Activated gamma-delta T cell (primary cell): ENCODE data around the gene ACTR8.
"Not testable (repeated sequence)": the region's sequence is repeated elsewhere in the genome, so short reads cannot be mapped to it uniquely, and the experiment has no call there.

Experiments used
- DNase-seq: peaks from one replicate; lab custom pipeline; 2025; lab: John Stamatoyannopoulos, UW
- total RNA-seq, 2 donors: gene quantifications; one replicate each; lab custom pipeline; 2026; lab: John Stamatoyannopoulos, UW

The ACTR8 gene, protein sequence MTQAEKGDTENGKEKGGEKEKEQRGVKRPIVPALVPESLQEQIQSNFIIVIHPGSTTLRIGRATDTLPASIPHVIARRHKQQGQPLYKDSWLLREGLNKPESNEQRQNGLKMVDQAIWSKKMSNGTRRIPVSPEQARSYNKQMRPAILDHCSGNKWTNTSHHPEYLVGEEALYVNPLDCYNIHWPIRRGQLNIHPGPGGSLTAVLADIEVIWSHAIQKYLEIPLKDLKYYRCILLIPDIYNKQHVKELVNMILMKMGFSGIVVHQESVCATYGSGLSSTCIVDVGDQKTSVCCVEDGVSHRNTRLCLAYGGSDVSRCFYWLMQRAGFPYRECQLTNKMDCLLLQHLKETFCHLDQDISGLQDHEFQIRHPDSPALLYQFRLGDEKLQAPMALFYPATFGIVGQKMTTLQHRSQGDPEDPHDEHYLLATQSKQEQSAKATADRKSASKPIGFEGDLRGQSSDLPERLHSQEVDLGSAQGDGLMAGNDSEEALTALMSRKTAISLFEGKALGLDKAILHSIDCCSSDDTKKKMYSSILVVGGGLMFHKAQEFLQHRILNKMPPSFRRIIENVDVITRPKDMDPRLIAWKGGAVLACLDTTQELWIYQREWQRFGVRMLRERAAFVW
- 62.2 to 68.1 reads per million in 2 donors for total RNA-seq

DNA sequence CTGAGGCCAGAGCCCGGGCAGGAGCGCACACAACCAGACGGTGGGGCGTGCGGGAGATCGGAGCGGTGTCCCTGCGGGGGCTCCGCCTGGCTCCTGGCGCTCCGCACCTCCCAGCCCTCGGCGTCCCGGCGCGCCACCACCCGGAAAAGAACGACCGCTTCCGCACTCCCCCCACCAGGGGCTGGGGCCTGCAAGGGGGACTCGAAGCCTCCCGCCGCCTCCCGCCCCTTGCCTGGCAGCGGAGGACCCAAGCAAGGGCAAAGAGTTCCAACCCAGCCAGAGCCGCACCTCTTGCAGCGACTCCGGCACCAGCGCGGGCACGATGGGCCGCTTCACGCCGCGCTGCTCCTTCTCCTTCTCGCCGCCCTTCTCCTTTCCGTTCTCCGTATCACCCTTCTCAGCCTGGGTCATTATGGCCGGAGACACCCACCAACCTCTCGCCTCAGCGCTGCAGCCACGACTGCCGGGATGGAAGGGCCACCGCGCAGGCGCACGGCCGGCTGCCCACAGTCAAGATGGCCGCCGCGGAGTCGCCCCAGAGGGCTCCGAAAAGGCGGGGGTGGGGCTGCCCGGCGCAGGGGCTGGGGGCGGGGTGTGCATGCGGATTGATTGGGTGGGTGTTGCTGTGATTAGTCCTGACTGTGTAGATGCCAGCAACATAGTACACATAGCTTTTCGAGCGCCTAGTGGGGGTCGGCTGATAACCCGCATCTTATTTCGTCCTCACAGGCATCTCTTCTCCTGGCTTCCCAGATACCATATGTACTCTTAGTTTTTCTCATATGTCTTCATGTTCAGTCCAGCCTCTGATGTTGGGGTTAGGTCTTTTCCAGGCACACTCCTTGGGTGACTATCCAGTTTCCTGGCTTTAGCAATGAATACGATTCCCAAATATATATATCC is at the start of gene ACTR8:
Gene ACTR8 (minus strand): TSS at position 462 of the 903 bp plus-strand sequence. CDS start 51 bp downstream, at position 411.
- DNase-seq: peak; percentile 79

DNA sequence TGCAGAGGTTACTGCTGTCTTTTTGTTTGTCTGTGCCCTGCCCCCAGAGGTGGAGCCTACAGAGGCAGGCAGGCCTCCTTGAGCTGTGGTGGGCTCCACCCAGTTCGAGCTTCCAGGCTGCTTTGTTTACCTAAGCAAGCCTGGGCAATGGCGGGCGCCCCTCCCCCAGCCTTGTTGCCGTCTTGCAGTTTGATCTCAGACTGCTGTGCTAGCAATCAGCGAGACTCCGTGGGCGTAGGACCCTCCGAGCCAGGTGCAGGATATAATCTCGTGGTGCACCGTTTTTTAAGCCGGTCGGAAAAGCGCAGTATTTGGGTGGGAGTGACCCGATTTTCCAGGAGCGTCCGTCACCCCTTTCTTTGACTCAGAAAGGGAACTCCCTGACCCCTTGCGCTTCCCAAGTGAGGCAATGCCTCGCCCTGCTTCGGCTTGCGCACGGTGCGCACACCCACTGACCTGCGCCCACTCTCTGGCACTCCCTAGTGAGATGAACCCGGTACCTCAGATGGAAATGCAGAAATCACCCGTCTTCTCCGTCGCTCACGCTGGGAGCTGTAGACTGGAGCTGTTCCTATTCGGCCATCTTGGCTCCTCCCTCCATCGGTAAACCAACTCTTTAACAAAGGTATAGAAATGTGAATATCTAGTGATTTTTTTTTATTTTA is 45.4 kb upstream of the ACTR8 start:
- DNase-seq: not testable (repeated sequence)

DNA sequence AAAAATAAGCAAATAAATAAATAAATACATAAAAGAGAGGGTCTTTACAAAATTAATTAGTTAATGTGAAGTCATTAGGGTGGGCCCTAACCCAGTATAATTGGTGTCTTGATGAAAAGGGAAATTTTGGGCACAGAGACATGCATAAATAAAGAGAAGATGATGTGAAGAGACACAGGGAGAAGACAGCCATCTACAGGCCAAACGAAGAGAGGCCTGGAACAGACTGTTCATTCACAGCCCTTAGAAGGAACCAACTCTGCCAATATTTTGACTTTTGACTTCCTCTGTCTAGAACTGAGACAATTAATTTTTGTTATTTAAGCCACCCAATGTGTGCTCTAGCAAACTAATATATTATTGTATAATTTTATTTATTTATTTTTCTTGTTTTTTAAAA is 39.3 kb upstream of the ACTR8 start:
- DNase-seq: no peak

DNA sequence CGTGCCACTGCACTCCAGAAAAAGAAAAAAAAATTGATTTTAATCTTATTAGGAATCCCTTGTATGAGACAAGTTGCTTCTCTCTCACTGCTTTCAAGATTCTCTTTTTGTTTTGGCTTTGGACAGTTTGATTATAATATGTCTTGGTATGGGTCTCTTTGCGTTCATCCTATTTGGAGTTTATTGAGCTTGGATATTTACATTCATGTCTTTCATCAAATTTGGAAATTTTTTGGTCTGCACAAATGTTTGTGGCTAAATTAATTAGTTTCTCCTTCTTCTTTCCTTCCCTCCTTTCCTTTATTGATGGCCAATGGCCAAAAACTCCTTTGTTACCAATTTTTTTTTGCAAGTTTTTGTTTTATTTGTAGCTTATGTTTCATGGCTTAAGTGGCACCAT is 37.8 kb upstream of the ACTR8 start:
- no peak for DNase-seq

DNA sequence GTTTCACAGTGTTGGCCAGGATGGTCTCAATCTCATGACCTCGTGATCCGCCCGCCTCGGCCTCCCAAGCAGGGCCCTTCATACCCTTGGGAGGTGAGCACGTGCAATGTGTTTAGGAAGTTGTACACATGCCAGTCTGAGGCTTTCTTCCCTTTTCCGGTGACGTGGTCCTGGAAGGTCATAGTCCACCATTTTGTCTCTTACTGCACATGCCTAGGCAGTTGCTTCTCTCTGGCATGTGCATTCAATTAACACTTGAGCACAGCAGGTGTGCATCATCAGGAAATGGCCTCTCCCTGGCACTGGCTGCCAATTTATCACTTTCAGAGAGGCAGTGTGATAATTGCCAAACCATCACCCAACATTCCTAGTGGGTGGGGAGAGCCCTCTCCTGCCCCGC is 31.4 kb upstream of the ACTR8 start:
- no peak for DNase-seq

DNA sequence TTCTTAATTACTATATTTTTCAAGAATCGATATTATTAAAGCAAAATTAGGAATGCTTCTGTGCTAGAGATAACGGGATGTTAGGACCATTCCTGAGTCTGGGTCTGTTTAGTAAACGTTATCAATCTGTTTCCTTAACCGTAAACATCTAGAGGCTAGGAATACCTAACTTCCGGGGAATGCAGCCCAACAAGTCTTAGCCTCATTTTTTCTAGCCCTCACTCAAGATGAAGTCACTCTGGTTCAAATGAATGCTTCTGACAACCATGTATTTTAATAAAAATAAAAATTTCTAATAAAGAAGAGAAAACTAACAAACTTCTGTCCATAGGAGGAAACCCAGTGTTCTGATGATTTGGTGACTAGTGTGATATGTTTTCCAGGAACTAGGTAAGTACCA is 20.8 kb upstream of the ACTR8 start:
- no peak for DNase-seq

DNA sequence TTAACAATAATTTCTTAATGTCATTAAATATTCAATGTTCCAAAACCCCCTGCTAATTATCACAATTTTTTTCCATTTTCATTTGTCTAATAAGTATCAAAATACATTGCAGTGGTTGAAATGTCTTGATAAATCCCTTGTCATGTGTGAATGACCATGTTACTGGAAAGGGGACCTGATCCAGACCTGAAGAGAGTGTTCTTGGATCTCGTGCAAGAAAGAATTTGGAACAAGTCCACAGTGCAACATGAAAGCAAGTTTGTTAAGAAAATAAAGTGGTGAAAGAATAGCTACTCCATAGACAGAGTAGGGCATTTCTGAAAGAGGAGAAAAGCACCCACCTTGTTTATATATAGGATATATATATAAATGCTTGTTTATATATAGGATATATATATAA is 20.1 kb upstream of the ACTR8 start:
- no peak for DNase-seq

DNA sequence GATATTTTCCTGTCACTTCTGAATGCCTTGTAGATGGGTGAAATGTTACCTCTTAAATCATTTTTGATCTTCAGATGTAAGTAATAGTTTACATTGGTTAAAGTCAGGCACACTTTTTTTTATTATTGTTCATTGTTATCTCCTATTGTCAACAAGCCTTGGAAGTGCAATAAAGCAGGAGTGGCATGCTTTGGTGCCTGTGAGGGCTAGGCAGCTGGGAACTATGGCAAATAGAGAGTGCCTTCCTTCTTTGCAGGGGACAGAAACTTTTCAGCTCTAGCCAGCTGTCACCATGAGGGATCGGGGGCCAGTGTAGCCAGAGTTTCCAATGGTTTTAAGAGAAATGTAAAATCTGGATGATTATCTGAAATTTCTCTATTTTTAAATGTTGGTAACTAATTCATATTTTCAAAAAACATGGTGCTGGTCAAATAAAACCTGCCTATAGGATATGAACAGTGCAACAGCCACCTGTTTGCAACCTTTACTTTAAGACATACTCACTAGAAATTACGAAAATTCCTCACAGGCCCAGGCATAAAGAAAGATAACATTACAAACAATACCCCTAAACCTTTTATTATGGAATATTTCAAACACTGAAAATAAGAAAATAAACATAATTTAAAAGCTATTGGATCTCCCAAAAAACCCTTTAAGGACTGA is 18.8 kb upstream of the ACTR8 start:
- DNase-seq: no peak

DNA sequence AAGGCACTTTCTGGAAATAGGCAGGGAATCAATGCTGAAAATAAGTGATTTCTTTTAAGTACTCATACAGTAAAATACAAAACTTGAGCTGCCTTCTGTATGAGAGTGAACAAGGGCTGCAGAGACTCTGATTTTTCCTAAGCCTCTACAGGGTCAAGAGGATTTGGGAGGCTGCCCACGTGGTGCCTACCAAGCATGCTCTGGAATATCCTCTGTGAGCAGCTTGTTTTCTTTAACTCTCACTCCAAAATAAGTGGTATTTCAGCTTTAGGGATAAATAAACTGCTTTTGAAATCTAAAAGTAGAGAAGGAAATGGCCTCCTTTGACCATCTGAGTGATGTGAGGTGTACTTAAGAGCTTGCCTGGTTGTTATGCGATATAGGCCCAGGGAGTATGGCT is 17.8 kb upstream of the ACTR8 start:
- DNase-seq: no peak

DNA sequence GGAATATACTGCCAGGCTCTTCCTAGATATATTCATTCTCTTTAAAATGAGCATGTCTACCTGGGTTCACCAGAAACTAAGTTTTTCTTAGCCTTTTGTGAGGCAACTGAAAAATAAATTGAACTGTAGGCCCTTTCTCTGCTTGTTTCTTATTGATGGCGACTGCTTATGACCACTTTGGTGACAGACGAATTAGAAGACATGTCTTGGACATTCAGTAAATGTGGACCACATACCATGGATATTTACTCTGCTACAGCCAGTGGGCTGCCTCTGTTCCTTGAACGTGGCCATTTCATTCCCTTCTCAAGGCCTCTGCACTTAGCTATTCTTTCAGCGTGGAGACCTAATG is 10.3 kb upstream of the ACTR8 start:
- DNase-seq: no peak

DNA sequence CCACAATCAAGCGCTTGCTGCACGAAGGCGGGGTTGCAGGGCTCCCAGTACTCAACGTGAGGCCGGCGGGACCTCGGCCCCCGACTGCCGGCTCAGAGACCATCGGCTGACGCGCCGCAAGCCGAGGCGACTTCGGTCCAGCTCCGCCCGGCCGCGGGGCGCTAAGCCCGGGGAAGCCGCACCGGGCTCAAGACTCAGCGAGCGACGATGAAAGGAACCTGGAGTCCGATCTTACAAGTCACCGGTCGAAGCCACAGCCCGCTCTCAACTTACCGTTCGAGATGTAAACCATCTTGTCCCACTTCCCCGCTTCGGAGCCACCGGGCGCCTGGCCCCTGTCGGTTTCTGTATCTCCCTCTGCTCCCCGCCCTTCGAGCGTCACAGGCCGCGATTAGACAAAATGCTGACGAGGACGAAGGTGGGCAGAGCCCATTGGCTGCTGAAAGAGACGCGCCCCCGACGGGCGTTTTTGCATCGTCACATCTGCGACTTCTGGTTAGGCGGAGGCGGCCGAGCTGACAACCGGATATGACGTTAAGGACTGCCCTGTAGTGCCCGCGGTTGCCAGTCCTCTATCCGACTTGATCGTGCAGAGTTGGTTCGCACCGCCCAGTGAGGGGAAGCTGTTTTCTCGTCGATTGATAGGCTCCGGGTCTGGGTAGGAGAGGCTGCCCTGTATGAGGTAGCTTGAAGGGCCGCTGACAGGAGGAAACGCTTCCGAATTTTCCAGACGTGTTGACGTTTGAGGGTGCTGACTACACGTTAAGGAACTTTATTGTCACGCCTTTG is 9.7 kb upstream of the ACTR8 start, which contains the start of gene SELENOK:
Gene SELENOK (minus strand): TSS at position 363 of the 789 bp plus-strand sequence.
- peak; percentile 84 for DNase-seq

DNA sequence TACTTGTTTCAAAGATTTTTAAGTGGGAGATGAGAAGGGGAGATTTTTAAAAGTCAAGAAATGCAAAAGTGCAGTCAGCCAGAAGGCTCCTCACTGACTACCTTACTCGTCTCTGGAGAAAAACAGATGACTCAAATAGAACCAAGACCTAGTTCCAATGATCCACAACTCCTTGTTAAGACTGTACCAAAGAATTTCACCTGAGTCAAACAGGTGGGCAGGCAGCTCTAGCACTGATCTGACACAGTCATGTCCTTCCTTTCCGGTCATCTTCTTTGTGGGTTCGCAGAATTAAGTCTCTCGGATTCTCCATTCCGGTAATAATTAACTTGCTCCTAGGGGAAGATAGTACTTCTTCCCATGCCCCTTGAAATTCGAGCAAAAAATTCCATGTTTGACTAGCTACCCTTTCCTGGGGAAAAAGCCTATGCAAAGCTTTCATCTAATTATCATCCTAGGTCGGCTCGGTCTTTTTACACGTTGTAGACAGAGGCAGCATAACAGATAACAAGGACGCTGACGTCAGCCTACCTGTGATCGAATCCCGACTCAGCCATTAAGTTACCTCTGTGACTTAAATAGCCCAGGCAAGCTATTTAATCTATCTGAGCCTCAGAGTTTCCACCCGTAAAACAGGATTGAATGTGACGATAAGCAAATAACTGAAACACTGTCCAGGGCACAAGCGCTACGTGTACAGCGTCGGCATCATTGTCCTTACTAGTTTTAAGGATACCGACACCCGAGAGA is 8.9 kb upstream of the ACTR8 start:
- DNase-seq: no peak

DNA sequence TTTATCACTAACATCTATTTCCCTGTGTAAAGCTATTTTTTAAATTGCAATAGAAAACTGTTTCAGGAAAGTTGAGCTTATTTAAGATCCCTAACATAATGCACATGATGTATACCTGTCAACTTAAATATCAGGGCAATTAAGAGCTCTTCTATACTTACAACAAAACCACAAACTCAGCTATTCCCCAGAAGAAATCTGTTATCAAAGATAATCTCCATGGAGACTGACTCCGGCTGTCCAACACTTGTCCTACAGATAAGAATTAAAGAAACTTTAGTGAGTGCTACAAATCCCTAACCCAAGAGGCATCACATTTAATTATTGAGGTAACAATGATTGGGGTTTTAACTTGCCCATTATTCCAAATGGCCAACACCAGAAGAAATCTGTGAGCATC is 6.3 kb upstream of the ACTR8 start:
- DNase-seq: no peak

DNA sequence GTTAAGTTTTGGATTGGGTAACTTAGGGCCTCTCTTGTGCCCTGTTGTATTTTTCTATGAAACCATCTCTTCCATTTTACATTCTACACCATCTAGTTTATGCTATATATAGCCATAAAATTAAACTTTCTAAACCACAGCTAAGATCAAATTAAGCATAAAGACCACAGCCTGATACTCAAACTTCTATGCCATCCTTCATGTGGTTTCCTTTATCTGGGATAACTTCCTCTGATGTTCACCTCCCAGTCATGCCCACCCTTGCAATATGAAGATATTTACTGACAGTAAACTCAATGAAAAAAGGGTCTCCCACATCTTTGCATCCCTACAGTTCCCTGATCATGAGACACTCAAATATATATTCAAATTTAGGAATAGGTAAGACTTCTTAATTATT is 5.5 kb upstream of the ACTR8 start:
- DNase-seq: no peak

DNA sequence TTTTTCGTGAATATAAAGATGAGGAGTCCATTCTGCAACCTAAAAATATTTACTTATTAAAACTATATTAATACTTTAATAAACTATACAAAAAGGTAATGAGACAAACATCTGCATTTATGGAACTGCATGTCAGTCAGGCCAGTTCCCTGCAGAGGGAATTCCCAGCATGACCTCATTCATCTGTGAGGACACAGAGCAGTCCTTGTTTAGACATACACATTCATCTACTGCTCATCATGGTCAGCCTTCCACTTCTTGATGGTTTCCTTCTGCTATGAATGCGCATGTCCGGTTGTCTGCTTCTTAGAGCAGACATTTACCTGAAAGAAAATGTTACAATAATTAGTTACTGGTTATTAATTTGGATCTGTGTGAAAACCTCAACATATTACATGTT is 3.3 kb upstream of the ACTR8 start:
- DNase-seq: no peak

DNA sequence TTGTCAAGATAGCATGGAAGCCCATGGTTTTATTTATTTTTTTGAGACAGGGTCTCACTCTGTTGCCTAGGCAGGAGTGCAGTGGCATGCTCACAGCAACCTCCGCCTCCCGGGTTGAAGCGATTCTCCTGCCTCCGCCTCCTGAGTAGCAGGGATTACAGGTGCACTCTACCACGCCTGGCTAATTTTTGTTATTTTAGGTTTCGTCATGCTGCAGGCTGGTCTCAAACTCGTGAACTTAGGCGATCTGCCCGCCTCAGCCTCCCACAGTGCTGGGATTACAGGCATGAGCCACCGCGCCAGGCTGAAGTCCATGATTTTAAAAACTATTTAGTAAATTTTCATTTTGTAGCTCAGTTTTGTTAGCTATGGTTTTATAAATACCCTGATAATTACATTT is 2.7 kb upstream of the ACTR8 start:
- no peak for DNase-seq

DNA sequence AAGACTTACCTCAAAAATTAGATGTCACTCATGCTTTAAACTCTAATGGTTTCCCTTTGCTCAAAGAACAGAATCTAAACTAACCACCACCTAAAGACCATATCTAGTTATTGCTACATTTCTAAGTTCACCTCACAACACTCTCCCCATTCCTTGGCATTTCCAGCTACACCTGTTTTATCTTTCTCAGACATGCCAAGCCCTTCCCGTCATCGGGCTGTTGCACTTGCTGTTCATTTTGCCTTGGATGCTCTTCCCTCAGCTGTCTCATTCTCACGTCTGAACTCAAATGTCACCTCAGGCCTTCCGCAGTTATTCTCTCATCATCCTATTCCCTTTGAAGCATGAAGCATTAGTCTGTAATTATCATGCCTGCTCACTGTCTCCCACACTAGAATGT is 1.1 kb upstream of the ACTR8 start:
- no peak for DNase-seq

DNA sequence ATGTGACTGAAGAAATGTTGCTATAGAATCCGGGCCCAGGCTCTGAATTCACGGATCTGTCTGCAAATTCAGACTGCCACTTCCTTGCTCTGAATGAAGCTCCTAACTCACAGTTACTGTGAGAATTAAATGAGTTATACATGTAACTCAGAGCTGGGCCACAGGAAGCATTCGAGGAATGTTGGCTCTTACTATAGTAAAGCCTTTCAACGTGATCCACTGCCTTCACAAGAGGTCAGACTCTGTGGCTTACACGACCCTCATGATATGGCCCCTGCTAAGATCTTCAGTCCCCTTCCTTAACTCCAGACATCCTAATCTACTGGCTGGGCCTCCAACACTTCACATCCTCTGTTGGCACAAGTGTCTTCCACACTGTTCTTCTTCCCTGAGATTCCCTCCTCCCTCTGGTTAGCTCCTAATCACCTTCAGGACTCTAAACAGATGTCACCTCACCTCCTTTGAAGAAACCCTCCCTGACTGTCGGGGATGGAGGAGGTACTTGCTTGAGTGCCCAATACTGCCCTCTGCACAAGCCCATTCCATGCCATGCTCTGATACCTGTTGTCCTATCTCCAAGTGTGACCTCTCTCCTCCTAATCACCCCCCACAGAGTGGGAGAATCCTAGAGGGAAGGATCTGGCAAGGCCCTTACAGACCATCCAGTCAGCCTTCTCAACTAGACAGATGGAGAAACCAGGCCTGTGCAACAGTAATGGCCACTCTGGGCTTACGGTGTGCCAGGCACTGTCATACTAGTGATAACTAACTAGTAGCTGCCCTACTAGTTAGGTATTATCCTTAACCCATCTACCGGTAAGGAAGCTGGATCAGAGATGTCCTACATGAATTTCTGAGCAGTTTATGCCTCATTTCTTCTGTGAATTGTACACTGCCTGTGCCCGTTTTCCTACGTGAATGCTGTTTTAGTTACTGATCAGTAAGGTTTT is 1.3 kb downstream of the ACTR8 start:
- DNase-seq: no peak
